GM12878 (cell line): ENCODE measurements around the gene CEP170B.
"Not testable (repeated sequence)": the region's sequence is repeated elsewhere in the genome, so short reads cannot be mapped to it uniquely, and the experiment has no call there.

Experiments
- CREM ChIP-seq: IDR thresholded peaks from 2 replicates; pipeline ENCODE4 v1.6.1; 2014; ENCODE audit warnings: antibody characterized with exemption, low read depth
- SMAD1 ChIP-seq: fragments of 450-650 bp; IDR thresholded peaks from 2 replicates; pipeline ENCODE4 v1.6.1; 2018; ENCODE audit warnings: mild to moderate bottlenecking, low read depth; ENCODE audit not compliant: partially characterized antibody

DNA sequence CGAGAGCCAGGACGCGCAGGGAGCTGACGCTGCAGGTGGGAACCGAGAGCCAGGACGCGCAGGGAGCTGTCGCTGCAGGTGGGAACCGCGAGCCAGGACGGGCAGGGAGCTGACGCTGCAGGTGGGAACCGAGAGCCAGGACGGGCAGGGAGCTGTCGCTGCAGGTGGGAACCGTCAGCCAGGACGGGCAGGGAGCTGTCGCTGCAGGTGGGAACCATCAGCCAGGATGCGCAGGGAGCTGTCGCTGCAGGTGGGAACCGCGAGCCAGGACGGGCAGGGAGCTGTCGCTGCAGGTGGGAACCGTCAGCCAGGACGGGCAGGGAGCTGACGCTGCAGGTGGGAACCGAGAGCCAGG, 40.5 kb downstream of the CEP170B start:
- TF ChIP-seq SMAD1, CREM: not testable (repeated sequence)
